ENCODE measurements around the gene NBDY. TPM values are rescaled to one million over a fixed set of nuclear protein-coding genes. Genes with fewer than 3 reads are reported as not detected.

The NBDY gene
- total RNA-seq, 1 experiment from 2014 or later, result 53.1 TPM

- Histone ChIP-seq H3K4me1 (ENCODE audit: insufficient read depth, low read length, poor library complexity, severe bottlenecking) (no peaks in the 10 kb centered on the region), H3K36me3 (ENCODE audit: insufficient read depth, low read length, poor library complexity, severe bottlenecking) (no peaks in the 10 kb centered on the region), H3K9me3 (ENCODE audit: low read depth, low read length, poor library complexity, severe bottlenecking) (no peaks in the 10 kb centered on the region), H3K27me3 (replicated peaks; ENCODE audit: insufficient read depth, low read depth, low read length, poor library complexity) (no peaks in the 10 kb centered on the region), H3K4me3 (ENCODE audit: low read depth, low read length, poor library complexity, severe bottlenecking) (no peak overlapping the region), H3K27ac (ENCODE audit: low read depth, low read length, poor library complexity, severe bottlenecking) (no peak overlapping the region)
- BruUV-seq (replicated peaks), result no TSS peak
- CTCF ChIA-PET, result no interaction called here
- POLR2A ChIA-PET (ENCODE audit: low non-redundant PET), result no interaction called here
- DNase-seq (ENCODE audit: low spot score), result no peak
- intact Hi-C loops (cut with micrococcal nuclease; ENCODE audit: unreplicated experiment), result no loop called here
- TF ChIP-seq CTCF (conservative IDR thresholded peaks at IDR 0.05; ENCODE audit: low read depth, low read length) (no peak), EZH2 (IDR thresholded peaks at IDR 0.05; ENCODE audit: borderline replicate concordance, low read depth, low read length, poor library complexity, severe bottlenecking) (no peak)
Measured at GRCh38 chrX:56860888-56861287, 131.8 kb downstream of the NBDY start.

Other genes with a start within 250 kb of the NBDY start
- gene UBQLN2, start 165.6 kb upstream of the NBDY start, total RNA-seq (2021), result 27.2 and 28.8 TPM in 2 replicates

Measured in A673 (cell line).